WTC11 (cell line): Measurements from ENCODE around the gene SNX20. TPM values are rescaled to one million over a fixed set of nuclear protein-coding genes. Genes with fewer than 3 reads are reported as not detected.

ENCODE experiments used
- ATAC-seq: fragments of 200-7000 bp; cut with Tn5 transposase; 2 replicates; pipeline ENCODE4 v1.10.0; 2021; ENCODE audit warnings: mild to moderate bottlenecking, moderate library complexity
- CTCF ChIA-PET: fragments of 300-600 bp; sonication (Branson Sonifier 250); formaldehyde crosslinking; loops from one replicate; lab custom pipeline; 2021; ENCODE audit warnings: antibody characterized with exemption; lab: Charles Lee
- POLR2A ChIA-PET: fragments of 350-600 bp; sonication (Branson Sonifier 250); formaldehyde crosslinking; loops from one replicate; lab custom pipeline; 2021; ENCODE audit warnings: antibody characterized with exemption; lab: Charles Lee
- DNase-seq: peaks from one replicate; pipeline ENCODE4 v3.0.0; 2021; ENCODE audit warnings: low spot score
- H3K27ac Mint-ChIP-seq: 2 replicates; pipeline ENCODE4 v1.8.0; 2021; ENCODE audit warnings: mixed read lengths
- H3K27me3 Mint-ChIP-seq: 2 replicates; pipeline ENCODE4 v1.8.0; 2021; ENCODE audit warnings: low read depth, mild to moderate bottlenecking, moderate library complexity, mixed read lengths
- H3K36me3 Mint-ChIP-seq: 2 replicates; pipeline ENCODE4 v1.8.0; 2021; ENCODE audit warnings: mixed read lengths
- H3K4me1 Mint-ChIP-seq: 2 replicates; pipeline ENCODE4 v1.8.0; 2022; ENCODE audit warnings: mixed read lengths
- H3K4me3 Mint-ChIP-seq: 2 replicates; pipeline ENCODE4 v1.8.0; 2021; ENCODE audit warnings: mild to moderate bottlenecking, moderate library complexity, mixed read lengths
- H3K9me3 Mint-ChIP-seq: 2 replicates; pipeline ENCODE4 v1.8.0; 2021; ENCODE audit warnings: mixed read lengths
- CREM ChIP-seq: sonication (generic); formaldehyde crosslinking; IDR thresholded peaks from 2 replicates; pipeline ENCODE4 v1.8.1; 2022; ENCODE audit warnings: mild to moderate bottlenecking, missing genetic modification reagents, moderate library complexity
- GTF2I ChIP-seq: fragments of 250-450 bp; sonication (Bioruptor Pico); conservative IDR thresholded peaks from 2 replicates; pipeline ENCODE4 v1.4.0; 2021; ENCODE audit warnings: mild to moderate bottlenecking
- IRF2 ChIP-seq: sonication (generic); formaldehyde crosslinking; IDR thresholded peaks from 2 replicates; pipeline ENCODE4 v1.8.0; 2022; ENCODE audit warnings: low read depth, missing genetic modification reagents, borderline replicate concordance
- NFE2L1 ChIP-seq: sonication (generic); formaldehyde crosslinking; IDR thresholded peaks from 2 replicates; pipeline ENCODE4 v1.8.1; 2023; ENCODE audit warnings: missing genetic modification reagents
- ZNF263 ChIP-seq: sonication (generic); formaldehyde crosslinking; IDR thresholded peaks from 2 replicates; pipeline ENCODE4 v1.8.1; 2022; ENCODE audit warnings: low read depth, mild to moderate bottlenecking, moderate library complexity, missing genetic modification reagents
- ZNF416 ChIP-seq: fragments of 250-450 bp; sonication (Bioruptor Pico); IDR thresholded peaks from 2 replicates; pipeline ENCODE4 v1.9.0; 2021; ENCODE audit warnings: mild to moderate bottlenecking, inconsistent platforms
- total RNA-seq: library from RNA; stranded (reverse); gene quantifications from 3 replicates; pipeline ENCODE4 v1.2.3, GENCODE V29; 2021
- TF ChIP-seq, protein P1 (sequence below): fragments of 250-450 bp; sonication (Bioruptor Pico); IDR thresholded peaks from 2 replicates; pipeline ENCODE4 v1.9.0; 2021; ENCODE audit warnings: mild to moderate bottlenecking
- TF ChIP-seq, protein P2 (sequence below): sonication (generic); formaldehyde crosslinking; IDR thresholded peaks from 2 replicates; pipeline ENCODE4 v1.8.1; 2023; ENCODE audit warnings: mild to moderate bottlenecking, missing genetic modification reagents, moderate library complexity
- TF ChIP-seq, protein P3 (sequence below): sonication (generic); formaldehyde crosslinking; IDR thresholded peaks from 2 replicates; pipeline ENCODE4 v1.8.0; 2022; ENCODE audit warnings: missing genetic modification reagents
- TF ChIP-seq, protein P4 (sequence below): sonication (generic); formaldehyde crosslinking; conservative IDR thresholded peaks from 2 replicates; pipeline ENCODE4 v1.8.1; 2023; ENCODE audit warnings: mild to moderate bottlenecking, low read depth, missing genetic modification reagents, moderate library complexity
- TF ChIP-seq, protein P5 (sequence below): sonication (generic); formaldehyde crosslinking; conservative IDR thresholded peaks from 2 replicates; pipeline ENCODE4 v1.8.1; 2022; ENCODE audit warnings: mild to moderate bottlenecking, missing genetic modification reagents
- TF ChIP-seq, protein P6 (sequence below): sonication (generic); formaldehyde crosslinking; IDR thresholded peaks from 2 replicates; pipeline ENCODE4 v1.8.0; 2023; ENCODE audit warnings: missing genetic modification reagents, mild to moderate bottlenecking, borderline replicate concordance
- TF ChIP-seq, protein P7 (sequence below): sonication (generic); formaldehyde crosslinking; IDR thresholded peaks from 2 replicates; pipeline ENCODE4 v1.8.1; 2022; ENCODE audit warnings: missing genetic modification reagents, borderline replicate concordance

SNX20 gene
- total RNA-seq, 1 experiment from 2014 or later, result not detected

DNA sequence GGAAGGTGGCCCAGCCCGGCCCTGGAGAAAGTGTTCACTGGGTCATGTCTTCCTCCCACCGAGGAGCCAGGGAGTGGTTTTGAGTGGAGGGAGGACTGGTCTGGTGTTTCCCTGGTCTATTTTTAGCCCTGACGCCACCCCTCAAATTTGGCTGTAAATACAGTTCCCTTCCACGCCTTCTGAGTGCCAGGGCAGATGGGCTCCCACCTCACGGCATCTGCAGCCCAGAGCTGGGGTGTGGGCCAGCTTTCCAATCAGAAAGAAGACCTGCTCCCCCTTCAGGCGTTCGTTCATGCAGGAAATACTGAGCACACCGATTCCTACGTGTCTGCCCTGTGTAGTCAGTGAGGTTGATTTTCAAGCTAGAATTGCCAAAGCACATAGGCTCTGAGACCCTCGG lies 53.7 kb downstream of the SNX20 start:
- Mint-ChIP-seq H3K27me3 (no peaks in the 10 kb centered on the region), H3K27ac (no peak overlapping the region), H3K9me3 (no peaks in the 10 kb centered on the region), H3K36me3 (no peaks in the 10 kb centered on the region), H3K4me3 (no peak overlapping the region), H3K4me1 (peaks cover 3% of the 10 kb centered on the region; the same call in 1 of the 2 replicates)
- TF ChIP-seq IRF2 (no peak), ZNF416 (CRISPR knock-in tag) (no peak), CREM (CRISPR knock-in tag) (no peak), ZNF263 (CRISPR knock-in tag) (no peak), GTF2I (no peak)
- TF ChIP-seq, protein P1, sequence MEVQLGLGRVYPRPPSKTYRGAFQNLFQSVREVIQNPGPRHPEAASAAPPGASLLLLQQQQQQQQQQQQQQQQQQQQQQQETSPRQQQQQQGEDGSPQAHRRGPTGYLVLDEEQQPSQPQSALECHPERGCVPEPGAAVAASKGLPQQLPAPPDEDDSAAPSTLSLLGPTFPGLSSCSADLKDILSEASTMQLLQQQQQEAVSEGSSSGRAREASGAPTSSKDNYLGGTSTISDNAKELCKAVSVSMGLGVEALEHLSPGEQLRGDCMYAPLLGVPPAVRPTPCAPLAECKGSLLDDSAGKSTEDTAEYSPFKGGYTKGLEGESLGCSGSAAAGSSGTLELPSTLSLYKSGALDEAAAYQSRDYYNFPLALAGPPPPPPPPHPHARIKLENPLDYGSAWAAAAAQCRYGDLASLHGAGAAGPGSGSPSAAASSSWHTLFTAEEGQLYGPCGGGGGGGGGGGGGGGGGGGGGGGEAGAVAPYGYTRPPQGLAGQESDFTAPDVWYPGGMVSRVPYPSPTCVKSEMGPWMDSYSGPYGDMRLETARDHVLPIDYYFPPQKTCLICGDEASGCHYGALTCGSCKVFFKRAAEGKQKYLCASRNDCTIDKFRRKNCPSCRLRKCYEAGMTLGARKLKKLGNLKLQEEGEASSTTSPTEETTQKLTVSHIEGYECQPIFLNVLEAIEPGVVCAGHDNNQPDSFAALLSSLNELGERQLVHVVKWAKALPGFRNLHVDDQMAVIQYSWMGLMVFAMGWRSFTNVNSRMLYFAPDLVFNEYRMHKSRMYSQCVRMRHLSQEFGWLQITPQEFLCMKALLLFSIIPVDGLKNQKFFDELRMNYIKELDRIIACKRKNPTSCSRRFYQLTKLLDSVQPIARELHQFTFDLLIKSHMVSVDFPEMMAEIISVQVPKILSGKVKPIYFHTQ, result no peak
- TF ChIP-seq, protein P2, sequence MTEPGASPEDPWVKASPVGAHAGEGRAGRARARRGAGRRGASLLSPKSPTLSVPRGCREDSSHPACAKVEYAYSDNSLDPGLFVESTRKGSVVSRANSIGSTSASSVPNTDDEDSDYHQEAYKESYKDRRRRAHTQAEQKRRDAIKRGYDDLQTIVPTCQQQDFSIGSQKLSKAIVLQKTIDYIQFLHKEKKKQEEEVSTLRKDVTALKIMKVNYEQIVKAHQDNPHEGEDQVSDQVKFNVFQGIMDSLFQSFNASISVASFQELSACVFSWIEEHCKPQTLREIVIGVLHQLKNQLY (CRISPR knock-in tag), result no peak
- TF ChIP-seq, protein P3, sequence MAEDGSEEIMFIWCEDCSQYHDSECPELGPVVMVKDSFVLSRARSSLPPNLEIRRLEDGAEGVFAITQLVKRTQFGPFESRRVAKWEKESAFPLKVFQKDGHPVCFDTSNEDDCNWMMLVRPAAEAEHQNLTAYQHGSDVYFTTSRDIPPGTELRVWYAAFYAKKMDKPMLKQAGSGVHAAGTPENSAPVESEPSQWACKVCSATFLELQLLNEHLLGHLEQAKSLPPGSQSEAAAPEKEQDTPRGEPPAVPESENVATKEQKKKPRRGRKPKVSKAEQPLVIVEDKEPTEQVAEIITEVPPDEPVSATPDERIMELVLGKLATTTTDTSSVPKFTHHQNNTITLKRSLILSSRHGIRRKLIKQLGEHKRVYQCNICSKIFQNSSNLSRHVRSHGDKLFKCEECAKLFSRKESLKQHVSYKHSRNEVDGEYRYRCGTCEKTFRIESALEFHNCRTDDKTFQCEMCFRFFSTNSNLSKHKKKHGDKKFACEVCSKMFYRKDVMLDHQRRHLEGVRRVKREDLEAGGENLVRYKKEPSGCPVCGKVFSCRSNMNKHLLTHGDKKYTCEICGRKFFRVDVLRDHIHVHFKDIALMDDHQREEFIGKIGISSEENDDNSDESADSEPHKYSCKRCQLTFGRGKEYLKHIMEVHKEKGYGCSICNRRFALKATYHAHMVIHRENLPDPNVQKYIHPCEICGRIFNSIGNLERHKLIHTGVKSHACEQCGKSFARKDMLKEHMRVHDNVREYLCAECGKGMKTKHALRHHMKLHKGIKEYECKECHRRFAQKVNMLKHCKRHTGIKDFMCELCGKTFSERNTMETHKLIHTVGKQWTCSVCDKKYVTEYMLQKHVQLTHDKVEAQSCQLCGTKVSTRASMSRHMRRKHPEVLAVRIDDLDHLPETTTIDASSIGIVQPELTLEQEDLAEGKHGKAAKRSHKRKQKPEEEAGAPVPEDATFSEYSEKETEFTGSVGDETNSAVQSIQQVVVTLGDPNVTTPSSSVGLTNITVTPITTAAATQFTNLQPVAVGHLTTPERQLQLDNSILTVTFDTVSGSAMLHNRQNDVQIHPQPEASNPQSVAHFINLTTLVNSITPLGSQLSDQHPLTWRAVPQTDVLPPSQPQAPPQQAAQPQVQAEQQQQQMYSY (CRISPR knock-in tag), result no peak
- DNase-seq (peak; percentile 42), ATAC-seq (peak; percentile 89)
- ChIA-PET POLR2A (no interaction called here), CTCF (interaction anchor here (0.6 to 3.7 kb wide), 20 partner anchors 8 to 300 kb away, joined by 3 to 27 read pairs (median 4); no protein-coding TSS in a partner anchor)

DNA sequence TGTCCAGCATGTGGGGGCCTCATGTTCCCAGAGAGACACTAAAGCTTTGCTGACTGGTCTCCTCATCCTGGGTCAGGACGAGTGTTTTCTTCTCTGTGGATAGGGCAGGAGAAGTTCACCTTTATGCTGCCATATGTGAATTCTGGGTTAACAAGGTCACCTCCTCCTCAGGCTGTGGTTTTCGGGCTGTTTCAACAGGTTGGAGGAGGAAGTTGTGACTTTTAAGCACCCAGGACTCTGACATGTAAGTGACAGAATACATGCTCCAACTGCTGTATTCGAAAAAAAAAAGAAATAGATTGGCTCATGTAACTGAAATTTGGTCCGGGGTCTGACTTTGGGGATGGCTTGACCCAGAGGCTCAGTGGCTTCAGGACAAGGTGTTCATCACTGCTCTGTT lies 54.2 kb downstream of the SNX20 start:
- no peaks in the 10 kb centered on the region for H3K36me3 Mint-ChIP-seq
- no peak overlapping the region for H3K27ac Mint-ChIP-seq
- POLR2A ChIA-PET, result interaction anchor here (1.3 kb wide), 1 partner anchor 7 kb away, joined by 3 read pairs; no protein-coding TSS in a partner anchor
- TF ChIP-seq, protein P2 (CRISPR knock-in tag), result no peak
- TF ChIP-seq, protein P4, sequence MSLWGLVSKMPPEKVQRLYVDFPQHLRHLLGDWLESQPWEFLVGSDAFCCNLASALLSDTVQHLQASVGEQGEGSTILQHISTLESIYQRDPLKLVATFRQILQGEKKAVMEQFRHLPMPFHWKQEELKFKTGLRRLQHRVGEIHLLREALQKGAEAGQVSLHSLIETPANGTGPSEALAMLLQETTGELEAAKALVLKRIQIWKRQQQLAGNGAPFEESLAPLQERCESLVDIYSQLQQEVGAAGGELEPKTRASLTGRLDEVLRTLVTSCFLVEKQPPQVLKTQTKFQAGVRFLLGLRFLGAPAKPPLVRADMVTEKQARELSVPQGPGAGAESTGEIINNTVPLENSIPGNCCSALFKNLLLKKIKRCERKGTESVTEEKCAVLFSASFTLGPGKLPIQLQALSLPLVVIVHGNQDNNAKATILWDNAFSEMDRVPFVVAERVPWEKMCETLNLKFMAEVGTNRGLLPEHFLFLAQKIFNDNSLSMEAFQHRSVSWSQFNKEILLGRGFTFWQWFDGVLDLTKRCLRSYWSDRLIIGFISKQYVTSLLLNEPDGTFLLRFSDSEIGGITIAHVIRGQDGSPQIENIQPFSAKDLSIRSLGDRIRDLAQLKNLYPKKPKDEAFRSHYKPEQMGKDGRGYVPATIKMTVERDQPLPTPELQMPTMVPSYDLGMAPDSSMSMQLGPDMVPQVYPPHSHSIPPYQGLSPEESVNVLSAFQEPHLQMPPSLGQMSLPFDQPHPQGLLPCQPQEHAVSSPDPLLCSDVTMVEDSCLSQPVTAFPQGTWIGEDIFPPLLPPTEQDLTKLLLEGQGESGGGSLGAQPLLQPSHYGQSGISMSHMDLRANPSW, result no peak
- TF ChIP-seq, all 79 proteins: peak for 0
- Mint-ChIP-seq H3K4me3 (no peak overlapping the region), H3K9me3 (no peaks in the 10 kb centered on the region), H3K27me3 (no peaks in the 10 kb centered on the region), H3K4me1 (peaks cover 3% of the 10 kb centered on the region; the same call in 1 of the 2 replicates)
- ATAC-seq (no peak), DNase-seq (no peak)
- CTCF ChIA-PET, result interaction anchor here (0.6 to 3.9 kb wide), 22 partner anchors 8 to 300 kb away, joined by 3 to 27 read pairs (median 4); no protein-coding TSS in a partner anchor

DNA sequence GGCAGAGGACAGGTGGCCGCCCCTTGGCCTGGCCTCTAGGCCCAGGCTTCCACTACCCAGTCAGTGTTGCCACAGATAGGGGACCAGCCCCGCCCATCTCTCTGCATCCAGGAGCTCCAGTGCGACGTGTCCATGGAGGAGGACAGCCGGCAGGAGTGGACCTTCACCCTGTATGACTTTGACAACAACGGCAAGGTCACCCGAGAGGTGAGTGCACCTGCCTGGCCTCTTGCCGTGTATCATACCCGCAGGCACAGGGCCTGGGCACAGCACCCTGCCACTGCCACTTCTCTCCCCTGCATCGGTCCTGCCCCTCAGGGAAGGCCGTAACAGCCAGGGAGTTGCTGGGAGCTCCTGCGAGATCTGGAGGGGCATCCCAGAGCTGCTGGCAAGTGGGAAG lies 55.7 kb downstream of the SNX20 start:
- peaks cover 3% of the 10 kb centered on the region; the same call in 1 of the 2 replicates for H3K4me1 Mint-ChIP-seq
- POLR2A ChIA-PET, result interaction anchor here (1.3 kb wide), 1 partner anchor 9 kb away, joined by 3 read pairs; no protein-coding TSS in a partner anchor
- H3K9me3 Mint-ChIP-seq, result no peaks in the 10 kb centered on the region
- H3K36me3 Mint-ChIP-seq, result no peaks in the 10 kb centered on the region
- no peak for DNase-seq
- no peak overlapping the region for H3K27ac Mint-ChIP-seq
- no peak for ATAC-seq
- CTCF ChIA-PET, result interaction anchor here (0.7 to 3.9 kb wide), 5 partner anchors 11 to 53 kb away, joined by 3 to 25 read pairs (median 4); no protein-coding TSS in a partner anchor
- no peaks in the 10 kb centered on the region for H3K27me3 Mint-ChIP-seq
- H3K4me3 Mint-ChIP-seq, result no peak overlapping the region
- TF ChIP-seq, protein P5, sequence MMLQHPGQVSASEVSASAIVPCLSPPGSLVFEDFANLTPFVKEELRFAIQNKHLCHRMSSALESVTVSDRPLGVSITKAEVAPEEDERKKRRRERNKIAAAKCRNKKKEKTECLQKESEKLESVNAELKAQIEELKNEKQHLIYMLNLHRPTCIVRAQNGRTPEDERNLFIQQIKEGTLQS (CRISPR knock-in tag), result no peak
- no peak for TF ChIP-seq NFE2L1 (CRISPR knock-in tag)
- TF ChIP-seq, protein P6, sequence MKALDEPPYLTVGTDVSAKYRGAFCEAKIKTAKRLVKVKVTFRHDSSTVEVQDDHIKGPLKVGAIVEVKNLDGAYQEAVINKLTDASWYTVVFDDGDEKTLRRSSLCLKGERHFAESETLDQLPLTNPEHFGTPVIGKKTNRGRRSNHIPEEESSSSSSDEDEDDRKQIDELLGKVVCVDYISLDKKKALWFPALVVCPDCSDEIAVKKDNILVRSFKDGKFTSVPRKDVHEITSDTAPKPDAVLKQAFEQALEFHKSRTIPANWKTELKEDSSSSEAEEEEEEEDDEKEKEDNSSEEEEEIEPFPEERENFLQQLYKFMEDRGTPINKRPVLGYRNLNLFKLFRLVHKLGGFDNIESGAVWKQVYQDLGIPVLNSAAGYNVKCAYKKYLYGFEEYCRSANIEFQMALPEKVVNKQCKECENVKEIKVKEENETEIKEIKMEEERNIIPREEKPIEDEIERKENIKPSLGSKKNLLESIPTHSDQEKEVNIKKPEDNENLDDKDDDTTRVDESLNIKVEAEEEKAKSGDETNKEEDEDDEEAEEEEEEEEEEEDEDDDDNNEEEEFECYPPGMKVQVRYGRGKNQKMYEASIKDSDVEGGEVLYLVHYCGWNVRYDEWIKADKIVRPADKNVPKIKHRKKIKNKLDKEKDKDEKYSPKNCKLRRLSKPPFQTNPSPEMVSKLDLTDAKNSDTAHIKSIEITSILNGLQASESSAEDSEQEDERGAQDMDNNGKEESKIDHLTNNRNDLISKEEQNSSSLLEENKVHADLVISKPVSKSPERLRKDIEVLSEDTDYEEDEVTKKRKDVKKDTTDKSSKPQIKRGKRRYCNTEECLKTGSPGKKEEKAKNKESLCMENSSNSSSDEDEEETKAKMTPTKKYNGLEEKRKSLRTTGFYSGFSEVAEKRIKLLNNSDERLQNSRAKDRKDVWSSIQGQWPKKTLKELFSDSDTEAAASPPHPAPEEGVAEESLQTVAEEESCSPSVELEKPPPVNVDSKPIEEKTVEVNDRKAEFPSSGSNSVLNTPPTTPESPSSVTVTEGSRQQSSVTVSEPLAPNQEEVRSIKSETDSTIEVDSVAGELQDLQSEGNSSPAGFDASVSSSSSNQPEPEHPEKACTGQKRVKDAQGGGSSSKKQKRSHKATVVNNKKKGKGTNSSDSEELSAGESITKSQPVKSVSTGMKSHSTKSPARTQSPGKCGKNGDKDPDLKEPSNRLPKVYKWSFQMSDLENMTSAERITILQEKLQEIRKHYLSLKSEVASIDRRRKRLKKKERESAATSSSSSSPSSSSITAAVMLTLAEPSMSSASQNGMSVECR (CRISPR knock-in tag), result no peak
- TF ChIP-seq, protein P7, sequence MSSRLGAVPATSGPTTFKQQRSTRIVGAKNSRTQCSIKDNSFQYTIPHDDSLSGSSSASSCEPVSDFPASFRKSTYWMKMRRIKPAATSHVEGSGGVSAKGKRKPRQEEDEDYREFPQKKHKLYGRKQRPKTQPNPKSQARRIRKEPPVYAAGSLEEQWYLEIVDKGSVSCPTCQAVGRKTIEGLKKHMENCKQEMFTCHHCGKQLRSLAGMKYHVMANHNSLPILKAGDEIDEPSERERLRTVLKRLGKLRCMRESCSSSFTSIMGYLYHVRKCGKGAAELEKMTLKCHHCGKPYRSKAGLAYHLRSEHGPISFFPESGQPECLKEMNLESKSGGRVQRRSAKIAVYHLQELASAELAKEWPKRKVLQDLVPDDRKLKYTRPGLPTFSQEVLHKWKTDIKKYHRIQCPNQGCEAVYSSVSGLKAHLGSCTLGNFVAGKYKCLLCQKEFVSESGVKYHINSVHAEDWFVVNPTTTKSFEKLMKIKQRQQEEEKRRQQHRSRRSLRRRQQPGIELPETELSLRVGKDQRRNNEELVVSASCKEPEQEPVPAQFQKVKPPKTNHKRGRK (CRISPR knock-in tag), result no peak
- TF ChIP-seq ZNF416 (CRISPR knock-in tag), result no peak
